DND-41 (cell line): Measurements from ENCODE around the gene CCDC30.
"Not testable (repeated sequence)": the region's sequence is repeated elsewhere in the genome, so short reads cannot be mapped to it uniquely, and the experiment has no call there.

ENCODE experiments used
- CTCF ChIP-seq: IDR thresholded peaks from 2 replicates; pipeline ENCODE4 v1.5.1; 2012; ENCODE audit warnings: borderline replicate concordance, low read length, moderate library complexity, mild to moderate bottlenecking; ENCODE audit not compliant: poor library complexity, severe bottlenecking; ENCODE audit errors: extremely low read depth
- EZH2 ChIP-seq: IDR thresholded peaks from 3 replicates; pipeline ENCODE4 v1.6.1; 2012; ENCODE audit warnings: borderline replicate concordance, low read depth, mild to moderate bottlenecking, moderate library complexity, low read length, inconsistent platforms; ENCODE audit not compliant: severe bottlenecking

GRCh38 chr1:42621180-42621579 is 158.1 kb downstream of the CCDC30 start:
- not testable (repeated sequence) for TF ChIP-seq CTCF, EZH2
